ENCODE data around the gene DPH3.

DPH3 gene

DNA sequence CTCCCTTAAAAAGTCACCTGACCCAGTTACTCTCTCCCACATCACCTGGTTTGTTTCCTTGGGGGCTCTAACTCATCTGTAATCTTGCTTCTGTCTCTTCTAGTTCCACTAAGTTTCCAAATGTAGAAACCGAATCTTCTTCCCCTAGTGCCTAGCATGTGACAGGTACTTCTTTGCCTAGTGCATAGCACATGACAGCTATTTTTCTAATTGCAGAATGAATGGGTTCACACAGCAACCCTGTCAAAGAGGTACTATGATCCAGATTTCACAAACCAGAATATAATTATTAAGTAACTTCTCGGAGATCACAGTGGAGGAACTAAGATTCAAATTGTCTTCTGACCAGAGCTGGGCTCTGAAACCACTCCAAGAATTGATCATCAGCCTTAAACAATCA, 7.4 kb downstream of the DPH3 start:
- DNase-seq (ENCODE audit: low read depth in 1 of 2, low spot score in 1 of 2), result no peak

DNA sequence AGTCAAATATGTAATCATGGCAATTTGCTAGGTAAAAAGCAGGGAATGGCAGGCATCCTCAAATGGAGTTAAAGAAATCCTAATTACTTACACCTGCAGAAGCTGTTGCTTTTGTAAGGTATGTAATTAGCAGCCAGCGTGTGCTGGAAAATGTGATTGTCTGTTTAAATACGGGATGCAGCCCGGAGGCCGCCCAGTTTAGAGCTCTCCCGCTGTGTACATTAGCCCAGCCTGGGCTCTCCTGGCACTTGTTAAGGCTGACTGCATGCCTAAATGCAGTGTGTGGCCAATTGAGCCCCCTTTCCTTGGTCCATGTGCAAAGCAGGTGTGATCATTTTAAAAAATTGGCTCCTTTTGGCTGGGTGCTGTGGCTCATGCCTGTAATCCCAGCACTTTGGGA, 9.0 kb downstream of the DPH3 start:
- no peak for DNase-seq (ENCODE audit: low read depth in 1 of 2, low spot score in 1 of 2)

GRCh38 chr3:16255326-16255725, 9.4 kb downstream of the DPH3 start:
- DNase-seq (ENCODE audit: low read depth in 1 of 2, low spot score in 1 of 2), result no peak

- no peak for DNase-seq (ENCODE audit: low read depth in 1 of 2, low spot score in 1 of 2)
Measured at GRCh38 chr3:16254916-16255315, 9.8 kb downstream of the DPH3 start.

DNA sequence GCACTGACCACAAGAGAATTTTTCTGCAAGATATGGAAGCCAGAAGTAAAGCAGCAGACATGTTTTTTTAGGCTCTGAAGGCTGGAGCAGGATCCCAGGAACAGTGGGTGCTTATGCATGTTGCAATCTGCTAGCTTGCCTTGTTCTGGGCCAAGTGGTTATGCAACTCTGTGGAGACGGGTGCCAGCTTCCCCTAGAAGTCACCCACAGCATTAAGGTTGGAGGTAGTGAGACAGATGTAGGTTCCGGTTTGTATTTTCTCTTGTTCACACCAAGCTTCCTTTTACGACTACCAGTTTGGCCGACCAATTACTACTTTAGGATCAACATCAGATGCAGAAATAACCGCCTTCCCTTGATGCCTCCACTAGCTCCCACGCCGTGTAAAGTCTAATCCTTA, 11.1 kb downstream of the DPH3 start:
- DNase-seq (ENCODE audit: low read depth in 1 of 2, low spot score in 1 of 2), result no peak

- no peak for DNase-seq (ENCODE audit: low read depth in 1 of 2, low spot score in 1 of 2)
Measured at GRCh38 chr3:16252988-16253387, 11.8 kb downstream of the DPH3 start.

DNA sequence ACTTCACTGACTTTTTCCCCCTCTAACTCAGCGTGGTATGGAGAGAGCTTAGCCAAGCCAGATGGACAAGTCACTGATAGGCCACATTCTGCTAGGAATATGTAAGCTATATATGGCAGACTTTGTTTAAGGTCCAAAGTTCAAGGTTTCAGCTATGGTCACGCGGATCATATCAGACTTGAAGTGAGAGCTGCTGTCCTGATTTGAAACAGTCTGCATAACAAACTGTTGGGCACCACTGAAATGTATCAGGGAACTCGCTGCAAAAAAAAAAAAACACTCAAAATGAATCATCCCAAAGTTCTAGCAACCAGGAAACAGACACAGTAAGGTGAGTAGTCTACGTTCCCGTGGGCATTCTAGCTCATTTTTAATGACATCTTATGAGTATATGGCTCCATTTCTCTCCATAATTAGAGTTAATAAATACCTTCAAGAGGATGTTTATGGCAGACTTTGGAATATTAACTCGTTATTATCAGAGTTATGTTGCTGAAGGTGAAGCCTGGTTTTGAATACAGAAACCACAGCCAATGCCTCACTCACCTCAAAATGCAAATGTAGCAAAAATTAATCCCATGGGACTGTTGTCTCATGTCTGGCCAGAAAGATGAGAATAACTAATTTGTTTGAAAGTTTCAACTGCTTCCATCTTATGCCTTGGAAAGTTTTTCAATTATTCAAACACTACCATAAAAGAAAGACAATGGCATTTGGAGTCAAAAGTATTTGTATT, 12.3 kb downstream of the DPH3 start:
- no peak for DNase-seq (ENCODE audit: low read depth in 1 of 2, low spot score in 1 of 2)

GRCh38 chr3:16251316-16252085, 13.2 kb downstream of the DPH3 start:
- no peak for DNase-seq (ENCODE audit: low read depth in 1 of 2, low spot score in 1 of 2)

DNA sequence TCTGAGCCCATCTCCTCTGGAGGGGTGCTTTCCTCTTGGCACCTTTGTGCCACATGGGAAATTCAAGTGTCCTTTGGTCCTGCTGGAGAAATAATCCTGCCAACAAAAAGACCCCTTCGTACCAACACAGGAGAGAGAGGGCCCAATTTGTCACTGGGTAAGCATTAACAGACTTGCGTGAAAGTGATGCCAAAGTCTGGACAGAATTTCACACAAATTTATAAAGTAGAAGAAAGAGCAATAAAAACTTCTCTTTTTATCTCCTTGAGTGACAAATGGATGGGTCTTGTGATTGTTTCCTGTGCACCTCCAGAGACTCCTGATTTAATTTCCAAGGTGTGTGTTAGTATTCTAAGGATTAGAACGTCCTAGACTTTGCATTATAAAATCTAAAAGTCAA, 14.9 kb downstream of the DPH3 start:
- no peak for DNase-seq (ENCODE audit: low read depth in 1 of 2, low spot score in 1 of 2)

DNA sequence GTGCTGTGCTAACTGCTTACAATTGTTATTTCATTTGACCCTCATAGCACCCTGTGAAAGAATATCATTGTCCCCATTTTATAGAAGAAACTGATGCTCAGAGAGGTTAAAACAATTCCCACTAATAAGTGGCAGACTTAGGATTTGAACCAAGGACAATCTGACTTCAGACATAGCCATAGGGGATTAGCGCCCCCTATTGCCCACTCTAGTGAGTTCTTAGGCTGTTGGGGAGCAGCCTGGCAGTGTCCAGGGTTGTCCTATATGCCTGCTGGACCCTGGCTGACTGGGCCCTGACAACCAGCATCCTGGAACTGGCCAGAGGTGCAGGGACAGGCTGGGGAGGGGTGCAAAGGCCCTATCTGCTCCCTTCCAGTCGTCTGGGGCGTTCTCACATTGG, 15.4 kb downstream of the DPH3 start:
- DNase-seq (ENCODE audit: low read depth in 1 of 2, low spot score in 1 of 2), result no peak

- DNase-seq (ENCODE audit: low read depth in 1 of 2, low spot score in 1 of 2), result no peak
Measured at GRCh38 chr3:16248556-16248955, 16.2 kb downstream of the DPH3 start.

- DNase-seq (ENCODE audit: low read depth in 1 of 2, low spot score in 1 of 2), result peak; percentile 44 to 76
Measured at GRCh38 chr3:16247282-16248061, 17.3 kb downstream of the DPH3 start.

DNA sequence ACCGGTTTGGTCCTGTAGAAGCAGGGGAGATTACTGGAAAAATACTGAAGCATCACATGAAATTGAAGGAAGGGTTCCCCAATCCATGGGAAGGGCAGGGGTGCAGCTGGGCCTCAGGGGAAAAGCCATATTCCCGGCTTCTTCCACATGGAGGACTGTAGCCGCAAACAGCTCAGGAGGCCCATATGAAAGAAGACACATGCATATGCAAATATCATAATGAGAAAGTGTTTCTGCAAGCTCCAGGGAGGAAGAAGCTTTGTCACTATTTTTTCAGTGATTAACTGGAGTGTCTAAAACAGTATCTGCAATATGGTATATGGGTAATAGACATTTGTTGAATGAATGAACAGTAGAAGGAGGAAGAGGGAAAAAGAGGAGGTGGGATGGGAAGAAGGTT, 19.1 kb downstream of the DPH3 start:
- DNase-seq (ENCODE audit: low read depth in 1 of 2, low spot score in 1 of 2), result no peak

- no peak for DNase-seq (ENCODE audit: low read depth in 1 of 2, low spot score in 1 of 2)
Measured at GRCh38 chr3:16243706-16244490, 20.8 kb downstream of the DPH3 start.

DNA sequence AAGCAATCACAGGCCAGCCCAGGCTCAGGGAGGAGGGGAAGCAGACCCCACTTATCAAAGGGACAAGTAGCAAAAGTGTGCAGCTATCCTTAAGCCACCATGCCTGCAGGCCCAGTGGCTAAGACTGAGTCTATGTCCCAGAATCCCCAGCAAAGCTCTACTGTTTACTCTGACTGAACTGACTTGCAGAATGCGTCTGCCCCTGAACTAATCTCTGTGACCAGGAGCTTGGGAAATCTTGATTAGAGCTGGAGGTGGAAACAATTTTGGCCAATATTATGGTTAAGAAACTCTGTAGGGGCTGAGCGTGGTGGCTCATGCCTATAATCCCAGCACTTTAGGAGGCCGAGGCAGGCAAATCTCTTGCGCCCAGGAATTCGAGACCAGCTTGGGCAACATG, 22.6 kb downstream of the DPH3 start:
- no peak for DNase-seq (ENCODE audit: low read depth in 1 of 2, low spot score in 1 of 2)

- DNase-seq (ENCODE audit: low read depth in 1 of 2, low spot score in 1 of 2), result no peak
Measured at GRCh38 chr3:16241225-16241624, 23.5 kb downstream of the DPH3 start.

- DNase-seq (ENCODE audit: low read depth in 1 of 2, low spot score in 1 of 2), result no peak
Measured at GRCh38 chr3:16240229-16241023, 24.3 kb downstream of the DPH3 start.

DNA sequence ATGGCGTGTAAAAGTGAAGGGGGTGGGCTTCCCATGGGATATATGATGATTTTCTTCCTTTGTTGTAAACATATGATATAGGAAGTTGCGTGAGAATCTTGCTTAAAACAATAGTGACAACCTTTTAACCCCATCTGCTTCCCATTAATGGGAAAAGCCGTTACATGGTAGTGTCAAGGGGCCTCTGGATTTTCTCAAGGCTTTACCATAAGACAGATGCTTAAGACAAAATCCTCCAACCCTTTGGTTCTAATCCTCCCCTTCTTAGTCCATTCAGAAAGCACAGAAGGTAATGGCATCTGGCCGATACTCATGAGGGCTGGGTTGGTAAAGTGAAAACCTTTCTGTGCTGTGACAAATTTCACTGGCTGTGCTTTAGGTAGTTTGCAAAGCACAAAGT, 25.0 kb downstream of the DPH3 start:
- no peak for DNase-seq (ENCODE audit: low read depth in 1 of 2, low spot score in 1 of 2)

- no peak for DNase-seq (ENCODE audit: low read depth in 1 of 2, low spot score in 1 of 2)
Measured at GRCh38 chr3:16239086-16239770, 25.5 kb downstream of the DPH3 start.

DNA sequence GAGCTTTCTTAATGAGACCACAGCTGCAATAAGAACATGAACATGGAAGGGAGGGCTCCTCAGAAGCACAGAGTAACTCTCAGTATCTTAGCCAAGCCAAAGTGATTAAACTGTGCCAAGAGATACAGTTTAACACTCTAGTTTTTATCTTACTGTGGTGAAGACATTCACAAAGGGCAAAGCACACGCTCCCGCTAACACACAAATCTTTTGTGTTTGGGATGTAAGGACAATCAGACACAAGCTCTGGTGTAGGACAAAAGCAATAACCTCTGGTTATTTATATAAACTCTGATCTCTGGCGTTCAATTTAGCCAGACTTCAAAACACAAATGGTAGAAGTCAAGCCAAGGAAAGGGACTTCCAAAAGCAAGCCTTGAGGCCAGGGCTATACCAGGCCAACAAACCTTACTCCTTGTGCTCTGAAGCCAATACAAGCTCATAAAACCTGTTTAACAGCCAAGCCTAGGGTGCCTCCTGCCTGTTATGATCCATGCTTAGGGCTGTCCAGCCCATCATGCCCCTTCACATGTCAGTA, 27.8 kb downstream of the DPH3 start:
- no peak for DNase-seq (ENCODE audit: low read depth in 1 of 2, low spot score in 1 of 2)
